Stimulated activated CD4-positive, alpha-beta T cell treated with anti-CD3 and anti-CD28 coated beads, TNF-alpha, amount 100 ng/mL, for 4 hours (primary cell): ENCODE measurements around the gene SLC48A1.
A peak's percentile ranks its signal among the peaks of the same experiment; 100 is the strongest.
"Not testable (repeated sequence)": the region's sequence is repeated elsewhere in the genome, so short reads cannot be mapped to it uniquely, and the experiment has no call there.

Source experiments
- DNase-seq, 3 experiments: peaks; one replicate each; pipeline ENCODE4 v3.0.0-alpha.2; 2020; ENCODE audit warnings: low read depth in 3 of 3

Gene SLC48A1

GRCh38 chr12:47811581-47812484, 38.8 kb downstream of the SLC48A1 start:
- DNase-seq: no peak

DNA sequence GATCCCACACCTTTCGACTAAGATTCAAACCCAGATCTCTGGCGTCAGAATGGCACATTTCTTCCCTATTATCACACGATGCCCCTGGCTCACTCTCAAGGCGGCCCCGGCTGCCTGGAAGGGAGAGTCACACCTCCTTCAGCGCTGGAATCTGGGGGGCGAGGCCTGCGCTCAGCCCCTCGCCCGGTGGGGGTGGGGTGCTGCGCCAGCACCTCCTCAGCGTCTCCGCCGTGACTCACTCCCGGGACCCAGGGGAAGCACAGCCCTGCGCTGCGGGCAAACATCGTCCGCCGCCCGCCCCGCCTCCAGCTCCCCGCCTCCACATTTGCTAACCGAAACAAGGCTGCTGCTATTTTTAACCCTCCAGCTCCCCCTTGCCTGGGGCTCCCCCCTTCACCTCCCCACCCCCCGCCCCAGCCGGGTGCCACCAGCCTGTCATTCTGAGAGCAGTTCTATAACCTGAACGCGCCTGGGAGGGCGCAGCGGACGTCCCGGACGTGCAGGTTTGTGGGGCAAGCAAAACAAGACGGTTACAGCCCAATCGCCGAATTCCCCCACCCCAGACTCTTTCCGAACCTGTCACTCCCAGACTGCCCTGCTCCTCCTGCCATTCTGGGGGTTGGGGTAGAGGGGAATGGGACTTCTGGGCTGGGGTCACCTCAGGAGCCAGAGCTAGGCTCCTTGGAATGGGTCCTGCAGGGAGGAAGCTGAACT, 39.9 kb downstream of the SLC48A1 start:
- DNase-seq: peak; percentile 86 to 92 (median 90)

DNA sequence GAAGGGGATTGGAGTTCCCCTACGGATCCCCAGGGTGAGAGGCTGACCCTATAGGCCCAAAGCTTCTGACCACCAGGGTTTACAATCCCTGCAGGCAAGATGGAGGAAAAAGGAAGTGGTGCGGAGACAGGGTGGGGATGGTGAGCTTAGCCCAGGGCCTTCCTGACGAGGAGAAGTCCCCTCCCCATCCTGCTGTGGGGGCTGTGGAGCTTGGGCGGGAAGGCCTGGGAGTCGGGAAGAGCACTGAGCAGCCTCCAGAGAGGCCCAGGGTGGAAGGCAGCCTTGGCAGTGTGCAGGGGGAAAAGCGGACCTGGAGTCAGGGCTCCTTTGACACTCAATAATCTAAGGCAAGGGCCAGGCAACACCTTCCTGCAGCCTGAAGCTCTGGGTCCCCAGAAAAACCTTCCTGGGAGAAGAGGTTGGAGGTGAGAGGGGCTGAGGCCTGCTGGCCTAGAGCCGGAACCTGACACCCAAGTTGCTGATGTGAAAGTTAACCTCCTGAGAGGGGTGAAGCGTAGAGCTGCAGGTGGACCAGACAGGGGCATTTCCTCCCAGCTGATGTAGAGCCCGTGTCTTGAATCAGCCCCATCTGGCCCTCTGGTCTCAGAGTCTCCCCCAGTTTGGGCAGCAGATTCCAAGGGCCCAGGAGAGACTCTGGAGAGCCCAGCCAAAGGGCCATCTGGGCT, 40.6 kb downstream of the SLC48A1 start:
- DNase-seq: no peak

DNA sequence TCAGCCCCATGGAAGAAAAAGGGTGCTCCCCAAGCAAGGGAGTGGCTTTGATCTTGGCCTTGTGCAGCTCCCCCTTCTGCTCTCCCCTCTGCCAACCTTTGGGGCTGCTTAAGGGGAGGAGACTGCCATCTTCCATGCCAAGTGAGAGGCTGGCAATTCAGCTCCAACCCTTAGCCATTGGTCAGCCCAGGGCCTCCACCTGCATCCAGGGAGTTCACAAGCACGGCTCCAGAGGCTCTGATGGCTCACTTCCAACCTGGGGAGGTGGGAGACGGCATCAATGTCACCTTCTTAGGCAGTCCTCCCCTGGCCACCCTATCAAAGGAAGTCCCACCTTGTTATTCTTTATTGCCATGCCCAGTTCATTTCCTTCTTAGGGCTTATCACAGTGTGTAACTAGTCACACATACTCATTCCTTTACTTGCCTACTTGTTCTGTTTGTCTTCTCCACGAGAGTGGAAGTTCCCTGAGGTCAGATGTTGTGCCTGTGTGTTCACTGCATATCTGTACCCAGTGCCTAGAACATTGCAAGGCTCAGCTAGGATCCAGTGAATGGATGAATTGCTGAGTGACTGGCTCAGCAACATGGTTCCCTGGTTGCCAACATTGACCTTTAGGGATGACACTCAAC, 41.6 kb downstream of the SLC48A1 start:
- DNase-seq: no peak

DNA sequence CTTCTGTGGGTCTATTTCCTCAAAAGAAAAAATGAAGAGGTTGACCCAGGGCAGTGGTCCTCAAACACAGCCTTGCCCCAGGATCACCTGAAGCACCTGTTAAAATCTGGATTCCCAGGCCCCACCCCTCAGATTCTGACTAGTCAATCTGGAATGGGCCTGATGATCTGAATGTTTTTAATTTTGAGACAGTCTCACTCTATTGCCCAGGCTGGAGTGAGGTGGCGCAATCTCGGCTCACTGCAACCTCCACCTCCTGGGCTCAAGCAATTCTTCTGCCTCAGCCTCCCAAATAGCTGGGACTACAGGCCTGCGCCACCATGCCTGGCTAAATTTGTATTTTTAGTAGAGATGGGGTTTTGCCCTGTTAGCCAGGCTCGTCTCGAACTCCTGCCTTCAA, 42.4 kb downstream of the SLC48A1 start:
- DNase-seq: not testable (repeated sequence)

- DNase-seq: no peak
These were observed 43.6 kb downstream of the SLC48A1 start for GRCh38 chr12:47816403-47817271.

GRCh38 chr12:47817272-47818006, 44.4 kb downstream of the SLC48A1 start:
- DNase-seq: no peak

GRCh38 chr12:47818007-47818376, 45.0 kb downstream of the SLC48A1 start:
- DNase-seq: no peak

DNA sequence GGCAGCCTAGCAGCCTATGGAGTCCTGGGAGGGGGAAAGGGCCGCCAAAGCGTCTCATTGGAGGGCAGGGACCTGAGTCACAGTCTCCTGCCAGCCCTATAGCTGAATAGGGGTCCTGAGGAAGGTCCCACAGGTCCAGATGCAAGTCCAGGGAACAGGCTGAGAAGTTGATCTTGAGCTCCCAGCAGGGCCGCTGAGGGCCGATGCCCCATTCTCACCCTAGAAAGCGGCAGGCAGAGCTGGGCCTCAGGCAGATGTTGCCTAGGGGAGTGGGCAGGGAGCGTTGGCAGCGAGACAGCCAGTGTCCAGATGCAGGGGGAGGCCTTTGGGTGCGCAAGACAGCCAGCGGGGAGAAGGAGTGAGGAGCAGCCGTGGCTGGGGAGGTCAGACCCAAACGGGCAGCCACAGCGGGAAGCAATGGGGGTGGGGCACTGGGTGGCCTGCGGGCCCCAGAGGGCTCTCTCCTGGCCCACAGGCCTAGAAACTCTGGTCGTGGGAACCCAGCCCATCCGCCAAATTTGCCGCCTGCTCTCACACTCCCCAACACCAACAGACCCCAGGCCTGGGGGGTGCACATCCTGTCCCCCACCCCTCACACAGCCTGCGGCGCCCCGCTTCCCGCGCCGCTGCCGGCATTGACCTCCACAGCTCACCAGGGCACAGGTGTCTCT, 45.6 kb downstream of the SLC48A1 start:
- no peak for DNase-seq

GRCh38 chr12:47819138-47819895, 46.3 kb downstream of the SLC48A1 start:
- no peak for DNase-seq

- DNase-seq: peak; percentile 57 to 68 (median 60)
These were observed 47.0 kb downstream of the SLC48A1 start, which contains the start of gene HDAC7 for GRCh38 chr12:47819896-47820630. HDAC7 (minus strand) TSS chr12:47819903; CDS start chr12:47819785, 118 bp downstream.

GRCh38 chr12:47820631-47821345, 47.8 kb downstream of the SLC48A1 start:
- no peak for DNase-seq

DNA sequence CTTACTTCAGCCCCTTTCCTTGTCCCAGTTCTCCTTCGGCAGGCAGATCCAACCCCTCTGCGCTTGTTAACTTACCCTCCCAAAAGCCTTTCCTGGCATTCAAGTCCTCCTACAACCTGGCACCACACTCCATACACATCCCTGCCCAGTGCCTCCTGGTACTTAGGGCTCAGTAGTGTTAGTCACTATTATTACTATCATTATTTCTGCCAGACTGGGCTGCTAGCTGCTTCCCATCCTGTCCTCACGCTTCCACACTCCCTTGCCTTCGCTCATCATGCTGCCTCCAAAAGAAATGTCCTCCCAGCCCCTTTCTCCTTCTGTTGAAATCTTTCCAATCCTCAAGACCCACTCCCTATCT, 48.3 kb downstream of the SLC48A1 start:
- no peak for DNase-seq

DNA sequence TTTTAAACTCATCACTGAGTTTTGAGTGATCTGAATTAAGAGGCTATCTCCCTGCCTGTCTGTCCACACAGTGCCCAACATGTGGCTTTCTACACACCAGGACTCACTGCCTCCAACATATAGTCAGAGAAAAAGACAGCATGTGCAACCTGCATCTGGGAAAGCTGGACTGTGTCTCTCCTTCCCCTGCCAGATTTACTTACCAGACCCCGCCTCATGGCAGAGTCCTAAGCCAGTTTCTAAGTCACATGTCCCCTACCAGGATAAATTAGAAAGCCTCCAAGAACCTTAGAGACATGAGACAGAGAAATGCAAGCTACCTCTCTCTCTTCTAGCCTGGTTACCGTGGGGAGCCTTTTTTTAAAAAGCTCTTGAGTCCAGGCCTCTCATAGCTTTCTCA, 49.4 kb downstream of the SLC48A1 start:
- no peak for DNase-seq

DNA sequence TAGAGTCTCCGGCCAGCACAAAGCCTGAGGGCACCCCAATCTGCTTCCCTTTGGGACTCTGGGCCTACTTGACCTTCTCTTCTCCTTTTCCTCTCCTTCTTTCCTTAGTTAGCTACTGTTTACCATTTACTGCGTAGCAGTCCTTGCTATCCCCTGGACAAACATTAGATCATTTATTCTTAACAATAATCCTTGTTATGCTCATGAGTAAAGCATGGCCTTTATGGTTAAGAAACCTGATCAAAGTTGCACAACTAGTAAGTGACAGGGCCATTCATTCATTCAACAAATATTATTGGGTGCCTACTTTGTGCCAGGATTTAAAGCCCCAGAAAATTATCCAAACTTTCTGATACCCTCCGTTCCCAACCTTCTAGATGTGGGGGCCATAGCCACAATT, 49.8 kb downstream of the SLC48A1 start:
- no peak for DNase-seq

DNA sequence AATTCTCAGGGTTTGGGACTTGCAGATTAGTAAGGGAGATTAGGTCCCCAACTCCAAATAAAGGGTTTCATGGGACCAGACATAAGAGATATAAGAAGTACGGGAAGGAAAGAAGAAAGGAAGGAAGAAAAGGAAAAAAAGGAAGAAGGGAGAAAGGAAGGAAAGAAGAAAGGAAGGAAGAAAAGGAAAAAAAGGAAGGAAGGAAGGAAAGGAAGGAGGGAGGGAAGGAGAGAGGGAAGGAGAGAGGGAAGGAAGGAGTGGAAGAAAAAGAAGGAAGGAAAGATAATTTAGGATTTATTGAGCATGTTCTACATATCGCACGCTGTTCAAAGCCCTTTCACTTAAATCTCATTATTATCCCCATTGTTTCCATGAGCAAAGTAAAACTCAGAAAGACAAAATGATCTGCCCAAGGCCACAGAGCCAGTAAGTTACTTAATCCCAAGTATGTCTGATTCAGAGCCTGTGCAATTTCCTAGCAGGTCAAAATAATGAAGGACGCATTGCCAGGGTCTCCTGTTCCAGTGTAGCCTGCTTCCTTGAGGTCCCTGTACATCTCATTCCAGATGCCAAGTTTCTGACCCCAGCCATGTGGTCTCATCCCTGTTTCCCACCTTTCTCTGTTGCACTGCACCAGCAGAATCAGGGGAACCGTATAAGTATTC, 50.5 kb downstream of the SLC48A1 start:
- no peak for DNase-seq

DNA sequence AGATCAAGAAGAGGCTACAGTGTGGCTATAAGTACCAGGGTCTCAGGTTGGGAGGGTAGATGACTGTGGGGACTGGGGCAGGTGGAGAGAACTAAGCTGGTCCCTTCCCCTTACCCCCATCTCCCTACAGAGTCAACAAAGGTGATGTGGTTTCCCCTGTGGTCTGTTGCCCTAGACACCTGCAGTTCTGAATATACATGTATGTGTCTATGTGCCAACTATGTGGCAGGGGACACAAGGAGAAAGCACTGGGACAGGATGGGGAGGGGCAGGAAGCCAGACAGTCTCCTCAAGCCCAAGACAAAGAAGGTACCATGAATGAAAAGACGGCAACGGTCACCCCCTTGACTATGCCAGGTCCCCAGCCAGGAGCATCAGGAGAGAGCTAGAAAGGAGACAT, 51.2 kb downstream of the SLC48A1 start:
- no peak for DNase-seq
